GM19240 (cell line): ENCODE data around the gene SCAPER.
A peak's percentile ranks its signal among the peaks of the same experiment; 100 is the strongest.

Experiments
- DNase-seq: peaks from one replicate; pipeline ENCODE4 v3.0.0; 2011; ENCODE audit warnings: low spot score; ENCODE audit not compliant: insufficient read length

Gene SCAPER, protein sequence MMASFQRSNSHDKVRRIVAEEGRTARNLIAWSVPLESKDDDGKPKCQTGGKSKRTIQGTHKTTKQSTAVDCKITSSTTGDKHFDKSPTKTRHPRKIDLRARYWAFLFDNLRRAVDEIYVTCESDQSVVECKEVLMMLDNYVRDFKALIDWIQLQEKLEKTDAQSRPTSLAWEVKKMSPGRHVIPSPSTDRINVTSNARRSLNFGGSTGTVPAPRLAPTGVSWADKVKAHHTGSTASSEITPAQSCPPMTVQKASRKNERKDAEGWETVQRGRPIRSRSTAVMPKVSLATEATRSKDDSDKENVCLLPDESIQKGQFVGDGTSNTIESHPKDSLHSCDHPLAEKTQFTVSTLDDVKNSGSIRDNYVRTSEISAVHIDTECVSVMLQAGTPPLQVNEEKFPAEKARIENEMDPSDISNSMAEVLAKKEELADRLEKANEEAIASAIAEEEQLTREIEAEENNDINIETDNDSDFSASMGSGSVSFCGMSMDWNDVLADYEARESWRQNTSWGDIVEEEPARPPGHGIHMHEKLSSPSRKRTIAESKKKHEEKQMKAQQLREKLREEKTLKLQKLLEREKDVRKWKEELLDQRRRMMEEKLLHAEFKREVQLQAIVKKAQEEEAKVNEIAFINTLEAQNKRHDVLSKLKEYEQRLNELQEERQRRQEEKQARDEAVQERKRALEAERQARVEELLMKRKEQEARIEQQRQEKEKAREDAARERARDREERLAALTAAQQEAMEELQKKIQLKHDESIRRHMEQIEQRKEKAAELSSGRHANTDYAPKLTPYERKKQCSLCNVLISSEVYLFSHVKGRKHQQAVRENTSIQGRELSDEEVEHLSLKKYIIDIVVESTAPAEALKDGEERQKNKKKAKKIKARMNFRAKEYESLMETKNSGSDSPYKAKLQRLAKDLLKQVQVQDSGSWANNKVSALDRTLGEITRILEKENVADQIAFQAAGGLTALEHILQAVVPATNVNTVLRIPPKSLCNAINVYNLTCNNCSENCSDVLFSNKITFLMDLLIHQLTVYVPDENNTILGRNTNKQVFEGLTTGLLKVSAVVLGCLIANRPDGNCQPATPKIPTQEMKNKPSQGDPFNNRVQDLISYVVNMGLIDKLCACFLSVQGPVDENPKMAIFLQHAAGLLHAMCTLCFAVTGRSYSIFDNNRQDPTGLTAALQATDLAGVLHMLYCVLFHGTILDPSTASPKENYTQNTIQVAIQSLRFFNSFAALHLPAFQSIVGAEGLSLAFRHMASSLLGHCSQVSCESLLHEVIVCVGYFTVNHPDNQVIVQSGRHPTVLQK (N-terminal part only)

DNA sequence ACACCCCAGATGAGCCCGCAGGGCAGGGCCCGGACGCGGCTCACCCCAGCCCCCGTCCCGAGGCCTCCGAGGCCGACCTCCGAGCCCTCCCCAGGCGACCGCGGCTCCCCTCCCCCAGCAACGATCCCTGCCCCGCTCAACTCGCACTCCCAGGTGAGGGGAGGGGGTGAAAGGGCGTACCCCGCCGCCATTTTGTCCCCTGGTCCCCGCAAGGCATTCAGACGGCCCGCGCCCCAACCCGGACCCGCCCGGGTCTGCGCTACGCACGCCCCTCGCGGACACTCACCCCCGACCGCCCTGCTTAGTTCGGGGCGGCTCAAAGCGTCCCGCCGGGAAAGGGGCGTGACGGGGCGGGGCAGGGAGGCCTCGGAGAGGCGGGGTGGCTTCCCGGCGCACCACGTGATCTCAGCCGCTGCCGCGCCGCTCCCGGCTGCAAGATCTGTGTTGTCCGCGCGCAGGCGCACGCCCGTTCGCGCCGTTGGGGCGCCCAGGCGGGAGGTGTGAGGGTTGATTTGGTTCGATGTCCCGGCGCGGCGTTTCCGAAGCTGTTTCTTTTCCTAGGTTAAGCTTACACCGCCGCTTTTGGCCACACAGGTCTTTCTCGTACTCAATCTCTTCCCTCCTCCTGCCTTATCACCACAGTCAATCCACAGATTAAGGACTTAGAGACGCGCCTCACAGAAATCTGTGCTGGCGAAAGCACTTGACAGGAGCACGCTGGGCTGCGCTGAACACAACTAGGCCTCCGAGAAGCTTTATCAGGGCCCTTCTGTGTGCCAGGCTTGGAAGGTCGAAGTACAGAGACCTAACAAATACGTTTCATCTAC is at the start of gene SCAPER:
Gene SCAPER (minus strand): TSS at position 328 of the 827 bp plus-strand sequence. CDS start 21,523 bp downstream, outside the sequence.
- peak; percentile 86 for DNase-seq

GRCh38 chr15:76954744-76955143 is 49.6 kb upstream of the SCAPER start:
- DNase-seq, result no peak

- DNase-seq, result no peak
These were observed 48.8 kb upstream of the SCAPER start for GRCh38 chr15:76953913-76954312.

GRCh38 chr15:76951220-76951619 is 46.1 kb upstream of the SCAPER start:
- DNase-seq, result no peak

DNA sequence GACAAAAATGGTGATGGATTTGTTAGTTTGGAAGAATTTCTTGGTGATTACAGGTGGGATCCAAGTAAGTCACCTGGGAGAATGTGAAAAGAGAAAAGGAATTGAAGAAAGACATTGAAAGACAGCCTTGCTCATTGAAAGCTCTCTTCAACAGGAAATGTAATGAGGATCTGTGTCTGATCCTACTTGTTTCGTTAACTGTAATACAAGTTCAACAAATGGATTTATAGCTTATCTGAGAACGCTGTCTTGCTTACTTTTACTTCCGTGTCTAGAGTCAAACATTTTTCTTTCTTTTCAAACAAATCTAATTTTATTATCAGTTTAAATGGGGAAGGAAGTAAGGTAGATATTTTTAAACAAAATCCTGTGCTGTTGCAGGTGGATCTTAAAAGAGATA is 42.3 kb upstream of the SCAPER start:
- no peak for DNase-seq

DNA sequence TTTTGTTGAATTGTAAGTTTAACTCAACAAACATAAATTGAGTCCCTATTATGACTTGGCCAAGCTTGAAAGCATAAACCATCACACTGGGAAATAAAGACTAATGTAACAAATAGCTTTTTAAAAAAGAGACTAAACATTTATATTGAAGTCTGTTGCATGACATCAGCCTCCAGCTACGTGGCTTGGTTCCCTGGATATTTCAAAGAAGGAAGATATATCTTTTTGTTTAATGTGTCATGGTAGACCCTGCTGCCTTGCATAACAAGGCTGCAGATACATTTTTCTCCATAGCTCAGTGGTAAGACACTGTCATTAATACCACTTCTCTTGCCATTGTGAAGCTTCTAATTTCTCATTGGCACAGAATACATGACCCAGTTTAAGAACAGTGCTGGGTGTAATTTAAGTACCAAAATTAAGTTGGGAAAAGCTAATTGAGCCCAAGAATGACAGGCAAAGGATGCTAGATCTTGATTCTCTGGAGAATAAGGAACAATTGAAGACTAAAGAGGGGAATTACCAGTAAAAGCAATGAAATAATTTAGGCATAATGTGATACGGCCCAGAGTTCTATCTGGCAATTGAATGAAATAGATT is 40.5 kb upstream of the SCAPER start:
- DNase-seq, result no peak

DNA sequence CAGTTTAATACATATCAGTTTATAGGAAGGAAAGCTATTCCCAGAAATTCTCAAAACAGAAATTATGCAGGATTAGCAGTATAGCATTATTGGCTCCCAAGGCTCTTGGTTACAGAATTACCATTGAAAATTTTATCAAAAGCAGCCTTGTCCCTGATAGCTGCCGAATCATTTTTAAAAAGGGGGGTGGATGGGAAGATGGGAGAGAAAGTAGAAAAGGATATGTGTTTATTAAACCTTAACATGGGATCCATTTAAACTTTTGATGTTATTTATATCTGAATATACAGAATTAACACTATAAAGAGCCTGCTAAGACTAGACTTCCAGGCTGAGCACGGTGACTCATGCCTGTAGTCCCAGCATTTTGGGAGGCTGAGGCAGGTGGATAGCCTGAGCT is 37.2 kb upstream of the SCAPER start:
- DNase-seq, result no peak

GRCh38 chr15:76941636-76942035 is 36.5 kb upstream of the SCAPER start:
- no peak for DNase-seq

GRCh38 chr15:76939715-76940114 is 34.6 kb upstream of the SCAPER start:
- DNase-seq, result no peak

- no peak for DNase-seq
These were observed 33.6 kb upstream of the SCAPER start for GRCh38 chr15:76938752-76939151.

DNA sequence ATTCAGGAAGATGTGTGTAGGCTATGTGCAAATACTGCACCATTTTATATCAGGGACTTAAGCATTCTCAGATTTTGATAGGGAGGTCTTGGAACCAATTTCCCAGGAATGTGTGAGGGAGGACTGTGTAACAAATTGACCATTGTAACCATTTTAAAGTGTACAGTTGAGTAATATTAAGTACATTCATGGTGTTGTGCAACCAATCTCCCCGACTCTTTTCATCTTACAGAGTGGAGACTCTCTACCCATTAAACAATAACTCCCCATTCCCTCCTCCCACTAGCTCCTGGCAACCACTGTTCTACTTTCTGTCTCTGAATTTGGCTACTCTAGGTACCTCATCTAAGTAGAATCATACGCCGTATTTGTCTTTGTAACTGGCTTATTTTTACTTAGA is 31.5 kb upstream of the SCAPER start:
- DNase-seq, result no peak

DNA sequence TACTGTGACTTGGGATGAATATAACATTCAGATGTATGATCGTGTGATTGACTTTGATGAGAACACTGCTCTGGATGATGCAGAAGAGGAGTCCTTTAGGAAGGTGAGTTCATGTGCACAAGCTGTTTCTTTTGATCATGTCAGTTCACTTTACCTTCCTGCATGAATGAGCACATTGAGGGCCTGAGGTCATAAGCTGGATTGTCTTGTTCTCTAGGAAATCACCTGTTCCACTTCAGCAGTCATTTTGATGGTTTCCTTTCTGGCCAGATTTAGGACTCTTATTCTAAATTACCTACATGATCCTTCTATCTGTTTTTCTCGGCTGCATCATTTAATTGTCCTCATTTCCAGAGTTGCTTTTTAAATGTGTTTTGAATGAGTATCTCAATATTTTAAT is 30.5 kb upstream of the SCAPER start:
- DNase-seq, result peak; percentile 8

- no peak for DNase-seq
These were observed 27.2 kb upstream of the SCAPER start for GRCh38 chr15:76932135-76932966.

DNA sequence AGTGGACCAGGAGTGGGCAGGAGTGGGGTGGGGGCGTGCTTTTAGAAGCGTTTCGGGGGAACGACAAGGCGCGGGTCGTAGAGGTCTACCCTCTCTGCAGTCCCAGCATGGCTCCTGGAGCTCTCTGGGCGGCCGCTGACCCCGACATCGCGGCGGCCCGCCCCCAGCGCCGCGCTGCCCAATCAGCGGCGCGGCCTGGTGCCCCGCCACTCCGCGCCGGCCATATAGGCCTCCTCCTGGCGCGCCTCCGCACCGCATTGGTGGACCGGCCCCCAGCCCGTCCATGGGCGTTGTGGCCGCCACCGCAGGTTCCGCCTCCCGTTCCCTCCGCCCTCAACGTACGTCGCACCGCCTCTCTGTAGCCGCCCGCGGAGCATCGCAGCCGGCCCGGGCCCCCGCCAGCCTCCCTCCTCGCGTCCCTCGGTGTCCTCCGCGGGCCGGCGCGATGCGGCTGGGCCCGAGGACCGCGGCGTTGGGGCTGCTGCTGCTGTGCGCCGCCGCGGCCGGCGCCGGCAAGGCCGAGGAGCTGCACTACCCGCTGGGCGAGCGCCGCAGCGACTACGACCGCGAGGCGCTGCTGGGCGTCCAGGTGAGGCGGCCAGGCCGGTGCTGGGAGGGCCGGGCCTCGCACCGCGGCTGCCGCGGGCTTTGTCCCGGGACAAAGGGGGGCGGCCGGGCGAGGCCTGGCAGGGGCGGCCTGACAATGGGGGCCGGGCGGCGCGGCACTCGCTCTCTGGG is 26.4 kb upstream of the SCAPER start, which contains the start of gene RCN2:
Gene RCN2 (plus strand): TSS at position 353 of the 738 bp plus-strand sequence. CDS start 93 bp downstream, at position 446.
- DNase-seq, result peak; percentile 76

- no peak for DNase-seq
These were observed 25.8 kb upstream of the SCAPER start for GRCh38 chr15:76930831-76931396.

DNA sequence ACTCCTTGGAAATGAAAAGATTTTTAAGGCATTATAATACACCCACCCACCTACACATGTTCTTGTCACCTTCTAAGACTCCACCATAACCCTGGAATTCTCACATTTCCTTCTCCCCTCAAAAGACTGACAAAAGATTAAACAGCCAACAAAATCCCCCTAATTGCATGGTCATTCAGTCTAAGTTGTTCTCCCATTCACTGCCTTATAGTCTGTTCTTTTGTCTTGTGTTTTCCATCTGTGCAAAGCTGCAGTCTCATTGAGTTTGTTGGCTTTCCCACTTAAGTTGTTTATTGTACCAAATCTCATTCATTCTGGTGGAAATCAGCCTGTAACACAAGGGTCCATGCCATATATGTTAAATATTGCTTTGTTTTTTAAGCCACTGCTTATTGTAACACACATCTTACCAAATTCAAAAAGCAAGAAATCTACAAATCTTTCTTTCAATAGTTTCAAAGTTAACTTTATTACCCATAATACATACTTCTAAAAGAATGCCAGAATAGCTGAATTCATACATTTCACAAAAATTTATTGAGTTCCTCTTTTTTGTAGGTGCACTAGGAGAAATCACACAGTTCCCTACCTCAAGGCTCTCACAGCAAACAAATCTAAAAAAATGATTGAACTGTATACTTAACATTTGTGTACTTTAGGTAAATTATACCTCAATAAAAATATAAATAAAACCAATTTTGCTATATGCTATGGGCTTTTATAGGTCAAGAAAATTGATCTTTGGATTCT is 24.0 kb upstream of the SCAPER start:
- no peak for DNase-seq

DNA sequence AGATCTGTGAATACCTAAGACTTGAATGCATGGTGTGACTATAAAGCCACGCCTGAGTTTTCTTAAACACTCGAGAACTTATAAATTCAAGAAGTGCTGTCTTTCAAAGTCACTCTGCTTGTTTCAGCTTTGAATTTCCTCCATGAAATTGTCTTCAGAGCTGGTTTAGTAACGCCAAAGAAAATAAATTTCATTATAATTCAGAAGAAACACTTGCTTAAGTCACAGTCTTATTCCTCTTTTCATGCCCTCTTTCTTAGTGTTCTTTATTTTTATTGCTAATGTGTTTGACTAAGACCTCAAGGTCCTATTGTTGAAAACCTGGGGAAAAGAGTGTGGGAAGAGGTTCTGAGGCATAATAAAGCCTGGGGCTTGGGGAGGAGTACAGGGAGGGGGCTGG is 23.1 kb upstream of the SCAPER start:
- no peak for DNase-seq
